NOMO-1 treated with DMSO at 0.1 percent for 48 hours (cell line): Measurements from ENCODE around the gene HAPSTR1.

ENCODE experiments used
- DNase-seq: peaks from one replicate; lab custom pipeline; 2025; ENCODE audit not compliant: unreplicated experiment; lab: John Stamatoyannopoulos, UW

Gene HAPSTR1

DNA sequence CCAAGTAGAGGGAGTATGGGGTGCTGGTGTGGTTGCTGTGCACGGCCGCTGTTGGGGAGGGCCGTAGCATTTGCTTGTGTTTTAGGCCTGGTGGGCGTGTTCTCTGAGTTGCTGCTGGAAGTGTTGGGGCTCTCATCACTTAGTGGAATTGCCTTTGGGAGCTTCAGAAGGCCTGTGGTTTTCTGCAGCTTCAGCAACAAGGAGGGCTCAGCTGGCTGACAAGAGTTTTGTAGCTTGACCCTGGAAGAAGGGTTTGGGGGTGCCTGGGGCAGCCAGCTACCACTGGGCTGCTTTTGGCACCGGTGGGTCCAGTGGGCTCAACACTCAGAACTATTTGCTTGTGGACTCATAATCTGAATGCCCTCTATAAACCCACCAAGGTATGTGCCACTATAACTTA, 30.9 kb downstream of the HAPSTR1 start:
- DNase-seq: no peak

DNA sequence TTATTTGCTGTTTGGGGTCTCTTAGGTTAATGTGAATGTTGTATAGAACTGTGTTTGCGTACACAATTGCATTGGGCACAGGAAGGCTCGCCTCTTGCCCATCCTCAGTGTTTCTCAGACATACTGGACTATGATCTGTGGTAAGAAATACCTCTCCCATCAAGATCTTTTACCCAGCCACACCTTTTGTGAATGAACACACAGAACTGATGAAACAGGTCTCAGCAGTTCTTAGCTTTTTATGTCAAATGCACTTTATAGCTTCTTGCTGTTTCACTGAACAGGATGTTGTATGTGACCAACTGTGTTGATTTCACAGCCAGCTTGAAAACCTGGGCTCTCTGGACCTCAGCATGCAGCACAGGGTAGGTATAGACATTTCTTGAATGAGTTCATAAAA, 31.5 kb downstream of the HAPSTR1 start:
- no peak for DNase-seq

- no peak for DNase-seq
Observed at GRCh38 chr16:9123401-9123800, 32.0 kb downstream of the HAPSTR1 start.

- no peak for DNase-seq
Observed at GRCh38 chr16:9123871-9124270, 32.4 kb downstream of the HAPSTR1 start.

- no peak for DNase-seq
Observed at GRCh38 chr16:9124444-9124843, 33.0 kb downstream of the HAPSTR1 start.

DNA sequence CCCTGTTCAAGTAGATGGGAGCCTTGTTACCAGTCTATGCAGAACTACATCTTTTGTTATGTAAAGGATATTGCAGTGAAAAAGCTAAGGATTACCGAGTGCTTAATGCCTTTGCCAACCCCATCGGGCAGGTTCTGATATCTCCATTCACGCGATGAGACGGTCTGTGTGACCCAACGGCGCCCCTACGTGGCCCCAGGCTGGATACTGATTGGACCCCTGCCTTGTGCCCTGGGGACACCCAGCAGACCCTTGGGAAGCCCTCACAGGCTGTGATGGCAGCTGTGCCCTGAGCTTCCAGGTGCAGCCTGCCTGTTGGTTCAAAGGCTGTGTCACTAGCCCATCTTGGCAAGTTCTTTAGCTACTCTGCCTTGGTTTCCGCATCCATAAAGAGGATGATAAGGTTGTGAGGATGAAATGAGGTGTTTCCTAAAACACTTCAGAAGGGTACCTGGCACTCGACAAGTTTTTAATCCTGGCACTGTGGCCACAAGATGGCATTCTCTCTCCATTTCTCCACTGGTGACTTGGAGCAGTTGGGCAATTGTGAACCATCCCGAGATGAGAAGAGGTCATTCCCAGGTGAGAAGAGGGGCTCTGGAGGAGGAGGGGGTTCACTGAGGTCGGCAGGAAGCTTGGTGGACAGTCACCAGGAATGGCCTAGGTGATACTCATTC, 33.6 kb downstream of the HAPSTR1 start:
- no peak for DNase-seq

DNA sequence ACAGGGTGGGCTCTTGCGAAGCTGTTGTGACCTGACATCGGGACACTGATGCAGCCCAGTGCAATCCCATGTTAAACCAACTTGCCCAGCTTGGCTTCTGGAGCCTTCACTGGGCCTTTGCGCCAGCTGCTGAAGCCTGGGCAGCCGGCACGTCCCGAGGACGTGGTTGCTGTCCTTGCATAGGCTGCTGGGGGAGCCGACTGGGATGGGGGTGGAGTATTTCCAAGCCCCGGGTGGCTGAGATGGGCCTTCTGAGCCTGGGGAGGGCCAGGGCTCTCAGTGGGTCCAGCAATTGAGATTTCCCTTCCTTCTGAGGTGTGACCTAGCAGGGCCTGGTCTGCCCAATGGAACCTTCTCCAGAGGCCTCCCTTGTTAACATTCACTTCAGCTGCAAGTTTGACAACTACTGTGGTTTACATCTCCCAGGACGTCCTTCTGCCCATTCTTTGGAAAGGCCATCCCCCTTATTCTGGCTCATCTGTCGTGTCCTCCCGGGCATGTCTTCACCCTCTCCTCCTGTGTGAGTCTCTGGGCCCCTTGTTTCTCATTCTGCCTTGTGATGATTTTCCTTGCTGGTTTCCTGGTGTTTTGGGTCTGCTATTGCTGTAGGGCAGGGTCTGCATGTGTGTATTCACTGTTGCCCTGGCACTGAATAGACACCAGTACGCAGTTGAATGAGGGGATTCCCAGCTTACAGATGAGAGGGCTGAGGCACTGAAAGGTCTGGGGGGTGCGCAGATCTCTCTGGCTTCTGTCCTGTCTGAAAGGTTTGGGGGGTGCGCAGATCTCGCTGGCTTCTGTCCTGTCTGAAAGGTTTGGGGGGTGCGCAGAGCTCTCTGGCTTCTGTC, 34.4 kb downstream of the HAPSTR1 start:
- DNase-seq: no peak

DNA sequence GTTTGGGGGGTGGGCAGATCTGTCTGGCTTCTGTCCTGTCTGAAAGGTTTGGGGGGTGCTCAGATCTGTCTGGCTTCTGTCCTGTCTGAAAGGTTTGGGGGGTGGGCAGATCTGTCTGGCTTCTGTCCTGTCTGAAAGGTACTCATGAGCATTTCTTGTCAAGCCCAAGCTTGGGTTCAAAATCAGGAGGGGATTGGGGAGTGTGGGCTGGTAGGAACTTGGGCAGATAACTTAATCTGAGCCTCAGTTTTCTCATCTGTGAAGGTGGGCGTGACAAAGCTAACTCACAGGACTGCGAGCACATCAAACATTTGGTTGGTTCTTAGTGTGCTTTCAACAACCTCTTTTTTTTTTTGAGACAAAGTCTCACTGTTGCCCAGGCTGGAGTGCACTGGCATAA, 35.2 kb downstream of the HAPSTR1 start:
- no peak for DNase-seq

- no peak for DNase-seq
Observed at GRCh38 chr16:9128346-9129342, 37.2 kb downstream of the HAPSTR1 start.

DNA sequence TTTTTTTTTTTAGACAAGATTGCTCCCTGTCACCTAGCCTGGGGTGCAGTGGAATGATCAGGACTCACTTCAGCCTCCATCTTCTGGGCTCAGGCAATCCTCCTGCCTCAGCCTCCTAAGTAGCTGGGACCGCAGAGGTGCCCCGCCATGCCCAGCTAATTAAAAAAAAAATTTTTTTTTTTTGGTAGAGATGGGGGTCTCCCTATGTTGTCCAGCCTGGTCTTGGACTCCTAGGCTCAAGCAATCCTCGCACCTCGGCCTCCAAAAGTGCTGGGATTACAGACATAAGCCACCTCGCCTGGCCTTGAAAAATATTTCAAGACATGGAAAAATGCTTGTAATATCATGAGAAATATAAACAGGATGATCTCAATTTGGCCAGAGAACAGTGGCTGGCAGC, 42.9 kb downstream of the HAPSTR1 start:
- no peak for DNase-seq

- peak; percentile 48 for DNase-seq
Observed at GRCh38 chr16:9134739-9135138, 43.3 kb downstream of the HAPSTR1 start.

GRCh38 chr16:9135797-9136196, 44.4 kb downstream of the HAPSTR1 start:
- DNase-seq: peak; percentile 12

GRCh38 chr16:9136596-9136995, 45.2 kb downstream of the HAPSTR1 start:
- no peak for DNase-seq

- DNase-seq: no peak
Observed at GRCh38 chr16:9138021-9138680, 46.7 kb downstream of the HAPSTR1 start.

DNA sequence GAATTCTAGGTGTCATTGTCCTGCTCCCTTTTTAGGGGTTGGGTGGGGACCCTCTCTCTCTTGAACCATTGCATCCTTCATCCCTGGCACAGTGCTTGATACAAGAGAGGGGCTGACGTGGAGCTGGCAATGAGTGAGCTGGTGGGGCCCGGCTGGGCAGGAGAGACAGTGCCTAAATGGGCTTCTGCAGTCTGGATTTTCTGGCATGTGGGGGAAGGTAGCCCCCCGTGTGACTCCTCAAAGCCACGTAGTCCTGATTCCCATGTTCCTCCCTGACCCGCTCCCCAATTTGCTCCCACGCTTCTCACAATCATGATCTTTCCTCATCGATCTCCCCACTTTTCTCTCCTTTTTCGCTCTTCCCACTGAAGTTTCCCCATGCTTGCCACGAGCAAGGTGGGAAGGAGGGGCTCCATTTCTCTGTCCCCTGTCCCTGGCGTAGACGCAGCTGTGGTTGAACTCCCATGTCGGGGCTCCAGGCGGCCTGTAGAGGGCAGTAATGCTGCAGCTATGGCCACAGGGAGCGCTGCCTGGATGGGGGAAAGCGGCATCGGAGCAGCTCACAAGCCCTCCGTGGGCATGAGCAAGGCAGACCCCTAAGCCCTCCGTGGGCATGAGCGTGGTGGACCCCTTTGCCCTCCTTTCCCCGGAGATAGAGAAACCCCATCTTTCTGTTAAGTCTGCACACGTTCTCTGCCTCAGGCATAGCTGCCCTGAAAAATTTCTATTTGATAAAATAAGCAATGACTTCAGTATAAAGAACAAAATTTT, 47.5 kb downstream of the HAPSTR1 start:
- peak; percentile 46 for DNase-seq

DNA sequence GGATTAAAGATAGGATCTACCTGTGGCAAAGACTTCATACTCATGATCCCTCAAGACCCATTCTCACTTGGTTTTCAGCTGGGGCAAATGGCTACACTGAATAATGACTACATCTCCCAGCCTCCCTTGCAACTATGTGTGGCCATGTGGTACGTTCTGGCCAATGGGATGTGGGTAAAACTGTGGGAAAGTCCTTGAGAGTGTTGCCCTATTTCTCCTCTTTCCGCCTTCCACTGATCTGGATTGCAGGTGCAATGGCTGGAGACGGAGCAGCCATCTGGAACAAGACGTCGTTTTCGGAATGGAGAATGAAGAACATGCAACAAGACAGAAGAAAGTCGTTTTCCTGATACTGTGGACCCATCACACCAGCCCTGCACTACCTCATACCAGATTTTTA, 48.5 kb downstream of the HAPSTR1 start:
- DNase-seq: no peak
